Measurements from ENCODE around the gene COQ3. TPM values are rescaled to one million over a fixed set of nuclear protein-coding genes. Genes with fewer than 3 reads are reported as not detected.
A peak's percentile ranks its signal among the peaks of the same experiment; 100 is the strongest.

The COQ3 gene
- total RNA-seq, 1 donor from 2014 or later = 9.2 TPM

- no peak for ATAC-seq
These were observed 62.5 kb downstream of the COQ3 start for GRCh38 chr6:99331531-99331930.

DNA sequence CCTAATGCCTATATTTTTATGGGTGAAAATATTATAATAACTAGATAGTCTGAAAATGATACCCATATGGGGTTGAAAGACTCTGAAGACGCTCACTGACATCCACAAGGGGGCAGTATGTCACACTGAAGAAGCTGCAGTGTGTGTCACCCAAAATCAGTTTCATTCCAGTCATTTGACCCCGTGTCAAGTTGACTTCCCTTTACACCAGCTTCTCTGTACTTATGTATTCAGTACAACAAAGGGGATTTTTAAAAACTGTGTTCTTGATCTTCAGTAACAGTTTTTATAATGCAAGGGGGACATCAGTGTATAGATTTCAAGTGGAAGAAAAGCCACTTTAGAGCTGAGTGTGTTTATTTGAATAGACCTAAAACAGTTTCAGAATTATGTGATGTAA lies 63.8 kb downstream of the COQ3 start:
- peak; percentile 82 for ATAC-seq

- no peak for ATAC-seq
These were observed 69.0 kb downstream of the COQ3 start for GRCh38 chr6:99324996-99325395.

Other genes with a start within 250 kb of the COQ3 start
- gene FAXC, start 44.5 kb downstream of the COQ3 start, total RNA-seq = 1.6 TPM
- 27.7 TPM for gene PNISR, start 31.1 kb upstream of the COQ3 start, total RNA-seq
- 6.5 TPM for gene USP45, start 121.2 kb upstream of the COQ3 start, total RNA-seq
- gene CCNC, start 174.5 kb upstream of the COQ3 start, total RNA-seq = 38.5 TPM
- gene PRDM13, start 212.6 kb upstream of the COQ3 start, total RNA-seq = not detected